ENCODE data around the gene GALNT9.

DNA sequence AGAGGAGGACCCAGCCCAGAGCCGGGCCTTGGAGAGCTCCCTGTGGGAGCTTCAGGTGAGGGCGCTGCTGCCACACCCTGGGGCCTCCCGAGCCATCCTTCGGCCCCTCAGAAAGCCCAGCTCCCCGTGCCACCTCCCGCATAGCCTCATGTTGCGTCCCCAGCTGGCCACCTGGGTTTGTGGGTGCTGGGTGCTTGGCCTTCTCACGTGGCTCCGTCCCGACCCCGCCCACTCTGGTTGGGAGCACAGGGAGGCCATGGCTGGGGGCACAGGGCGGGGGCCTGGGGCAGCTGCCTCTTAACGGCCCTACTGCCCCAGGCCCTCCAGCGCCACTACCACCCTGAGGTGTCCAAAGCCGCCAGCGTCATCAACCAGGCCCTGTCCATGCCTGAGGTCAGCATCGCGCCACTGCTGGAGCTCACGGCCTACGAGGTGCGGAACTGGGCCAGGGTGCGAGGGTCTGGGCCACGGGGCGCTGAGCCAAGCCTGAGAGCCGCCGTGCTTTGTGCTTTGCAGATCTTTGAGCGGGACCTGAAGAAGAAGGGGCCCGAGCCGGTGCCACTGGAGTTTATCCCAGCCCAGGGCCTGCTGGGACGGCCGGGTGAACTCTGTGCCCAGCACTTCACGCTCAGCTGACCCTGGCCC is 177.5 kb downstream of the GALNT9 start:
- TF ChIP-seq, protein P1, sequence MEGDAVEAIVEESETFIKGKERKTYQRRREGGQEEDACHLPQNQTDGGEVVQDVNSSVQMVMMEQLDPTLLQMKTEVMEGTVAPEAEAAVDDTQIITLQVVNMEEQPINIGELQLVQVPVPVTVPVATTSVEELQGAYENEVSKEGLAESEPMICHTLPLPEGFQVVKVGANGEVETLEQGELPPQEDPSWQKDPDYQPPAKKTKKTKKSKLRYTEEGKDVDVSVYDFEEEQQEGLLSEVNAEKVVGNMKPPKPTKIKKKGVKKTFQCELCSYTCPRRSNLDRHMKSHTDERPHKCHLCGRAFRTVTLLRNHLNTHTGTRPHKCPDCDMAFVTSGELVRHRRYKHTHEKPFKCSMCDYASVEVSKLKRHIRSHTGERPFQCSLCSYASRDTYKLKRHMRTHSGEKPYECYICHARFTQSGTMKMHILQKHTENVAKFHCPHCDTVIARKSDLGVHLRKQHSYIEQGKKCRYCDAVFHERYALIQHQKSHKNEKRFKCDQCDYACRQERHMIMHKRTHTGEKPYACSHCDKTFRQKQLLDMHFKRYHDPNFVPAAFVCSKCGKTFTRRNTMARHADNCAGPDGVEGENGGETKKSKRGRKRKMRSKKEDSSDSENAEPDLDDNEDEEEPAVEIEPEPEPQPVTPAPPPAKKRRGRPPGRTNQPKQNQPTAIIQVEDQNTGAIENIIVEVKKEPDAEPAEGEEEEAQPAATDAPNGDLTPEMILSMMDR (IDR thresholded peaks at IDR 0.05): no peak
- TF ChIP-seq POLR2A (IDR thresholded peaks at IDR 0.05): no peak

Data from lower leg skin (tissue), 3 donors.